ENCODE measurements around the gene SHISAL1. TPM values are rescaled to one million over a fixed set of nuclear protein-coding genes. Genes with fewer than 3 reads are reported as not detected.
A peak's percentile ranks its signal among the peaks of the same experiment; 100 is the strongest.

Gene SHISAL1
- total RNA-seq, 1 donor from 2014 or later = not detected

DNA sequence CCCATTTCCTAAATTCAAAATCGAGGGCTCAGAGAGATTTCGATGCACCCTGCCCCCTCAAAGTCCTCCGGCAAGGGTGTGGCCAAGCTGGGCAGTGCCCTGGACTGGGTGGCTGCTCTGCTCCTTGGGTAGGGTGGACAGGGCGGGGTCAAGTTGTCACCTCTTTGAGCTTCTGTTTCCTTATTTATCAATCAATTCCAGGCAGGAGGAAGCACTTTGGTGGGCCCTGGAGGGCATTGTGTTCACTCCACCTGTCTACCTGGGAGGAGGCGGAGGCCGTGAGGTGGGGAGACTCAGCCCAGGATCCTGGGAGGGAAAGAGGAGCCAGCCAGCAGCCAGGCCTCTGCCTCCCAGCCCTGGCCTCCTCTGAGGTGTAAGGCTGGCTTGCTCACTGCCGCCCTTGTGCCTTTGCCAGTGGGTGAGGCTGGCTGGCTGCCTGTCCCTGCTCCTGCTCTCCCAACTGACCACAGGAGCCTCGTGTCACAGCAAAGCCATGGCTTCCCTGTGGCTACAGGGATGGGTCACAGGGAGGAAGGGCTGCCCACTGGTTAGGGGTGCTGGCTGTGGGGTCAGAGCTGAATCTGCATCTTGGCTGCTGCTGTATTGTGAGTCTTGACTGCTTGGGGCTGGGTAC lies 25.5 kb upstream of the SHISAL1 start:
- H3K4me3 Mint-ChIP-seq = no peak overlapping the region

DNA sequence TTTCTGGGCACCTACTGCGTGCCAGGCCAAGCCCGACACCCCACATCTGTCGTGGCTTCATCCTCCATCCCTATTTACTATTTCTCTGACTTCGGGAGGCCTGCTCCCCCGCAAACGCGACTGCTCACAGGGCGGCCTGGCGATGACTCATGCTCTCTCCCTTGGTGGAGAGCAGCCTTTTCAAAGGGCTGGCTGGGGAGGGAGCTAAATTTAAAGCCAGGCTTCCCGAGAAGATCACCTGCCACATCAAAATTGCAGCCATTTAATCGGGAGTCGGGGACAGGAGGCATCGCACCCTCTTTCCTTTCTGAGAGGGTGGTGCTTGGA lies 24.9 kb upstream of the SHISAL1 start:
- no peak for DNase-seq (ENCODE audit: low spot score)
- Mint-ChIP-seq H3K27ac (no peak overlapping the region), H3K36me3 (ENCODE audit: low read depth) (no peaks in the 10 kb centered on the region), H3K4me3 (no peak overlapping the region), H3K4me1 (ENCODE audit: low read depth) (no peaks in the 10 kb centered on the region), H3K27me3 (ENCODE audit: insufficient read depth) (peaks cover 4% of the 10 kb centered on the region), H3K9me3 (no peaks in the 10 kb centered on the region)
- intact Hi-C loops (cut with micrococcal nuclease) = loop anchor here (10.0 kb wide), 1 partner anchor 143 kb away; no protein-coding TSS in a partner anchor

More for the DNA sequence above, 25.5 kb upstream of the SHISAL1 start:
- no peak for DNase-seq (ENCODE audit: low spot score)
- Mint-ChIP-seq H3K27ac (no peak overlapping the region), H3K36me3 (ENCODE audit: low read depth) (no peaks in the 10 kb centered on the region), H3K27me3 (ENCODE audit: insufficient read depth) (no peaks in the 10 kb centered on the region), H3K9me3 (no peaks in the 10 kb centered on the region), H3K4me1 (ENCODE audit: low read depth) (no peaks in the 10 kb centered on the region)
- intact Hi-C loops (cut with micrococcal nuclease) = loop anchor here (10.0 kb wide), 1 partner anchor 143 kb away; no protein-coding TSS in a partner anchor

DNA sequence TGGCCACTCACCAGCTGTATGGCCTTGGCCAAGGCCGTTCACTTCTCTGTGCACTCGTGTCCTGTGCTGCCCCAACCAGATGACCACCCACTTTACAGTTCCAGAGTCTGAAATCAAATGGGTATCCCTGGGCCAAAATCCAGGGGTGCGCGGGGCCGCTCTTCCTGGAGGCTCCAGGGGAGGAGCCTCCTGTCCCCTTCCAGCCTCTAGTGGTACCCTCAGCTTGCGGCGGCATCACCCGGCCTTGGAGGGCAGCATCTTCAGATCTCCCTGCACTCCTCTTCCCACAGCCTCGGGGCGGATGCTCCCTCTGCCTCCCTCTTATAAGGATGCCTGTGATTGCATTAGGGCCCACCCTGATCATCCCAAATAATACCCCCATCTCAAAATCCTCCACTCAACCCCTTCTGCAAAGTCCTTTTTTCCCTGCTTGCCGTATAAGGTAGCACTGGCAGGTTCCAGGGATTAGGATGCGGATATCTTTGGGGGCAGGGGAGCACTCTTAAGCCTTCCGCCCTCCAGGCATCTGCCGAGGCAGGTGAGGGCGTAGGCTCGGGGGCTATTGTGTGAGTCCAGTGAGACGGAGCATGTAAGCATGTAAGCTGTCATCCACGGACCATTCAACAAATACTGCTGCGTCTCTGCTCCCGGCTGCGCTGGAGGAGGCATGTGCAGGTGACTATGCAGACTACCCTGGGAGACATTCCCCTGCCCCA lies 24.4 kb upstream of the SHISAL1 start:
- DNase-seq (ENCODE audit: low spot score) = no peak
- peaks cover 8% of the 10 kb centered on the region for H3K27me3 Mint-ChIP-seq (ENCODE audit: insufficient read depth)
- no peak overlapping the region for H3K4me3 Mint-ChIP-seq
- H3K36me3 Mint-ChIP-seq (ENCODE audit: low read depth) = no peaks in the 10 kb centered on the region
- no peaks in the 10 kb centered on the region for H3K4me1 Mint-ChIP-seq (ENCODE audit: low read depth)
- H3K27ac Mint-ChIP-seq = no peak overlapping the region
- intact Hi-C loops (cut with micrococcal nuclease) = loop anchor here (10.0 kb wide), 1 partner anchor 142 kb away; no protein-coding TSS in a partner anchor
- no peaks in the 10 kb centered on the region for H3K9me3 Mint-ChIP-seq

DNA sequence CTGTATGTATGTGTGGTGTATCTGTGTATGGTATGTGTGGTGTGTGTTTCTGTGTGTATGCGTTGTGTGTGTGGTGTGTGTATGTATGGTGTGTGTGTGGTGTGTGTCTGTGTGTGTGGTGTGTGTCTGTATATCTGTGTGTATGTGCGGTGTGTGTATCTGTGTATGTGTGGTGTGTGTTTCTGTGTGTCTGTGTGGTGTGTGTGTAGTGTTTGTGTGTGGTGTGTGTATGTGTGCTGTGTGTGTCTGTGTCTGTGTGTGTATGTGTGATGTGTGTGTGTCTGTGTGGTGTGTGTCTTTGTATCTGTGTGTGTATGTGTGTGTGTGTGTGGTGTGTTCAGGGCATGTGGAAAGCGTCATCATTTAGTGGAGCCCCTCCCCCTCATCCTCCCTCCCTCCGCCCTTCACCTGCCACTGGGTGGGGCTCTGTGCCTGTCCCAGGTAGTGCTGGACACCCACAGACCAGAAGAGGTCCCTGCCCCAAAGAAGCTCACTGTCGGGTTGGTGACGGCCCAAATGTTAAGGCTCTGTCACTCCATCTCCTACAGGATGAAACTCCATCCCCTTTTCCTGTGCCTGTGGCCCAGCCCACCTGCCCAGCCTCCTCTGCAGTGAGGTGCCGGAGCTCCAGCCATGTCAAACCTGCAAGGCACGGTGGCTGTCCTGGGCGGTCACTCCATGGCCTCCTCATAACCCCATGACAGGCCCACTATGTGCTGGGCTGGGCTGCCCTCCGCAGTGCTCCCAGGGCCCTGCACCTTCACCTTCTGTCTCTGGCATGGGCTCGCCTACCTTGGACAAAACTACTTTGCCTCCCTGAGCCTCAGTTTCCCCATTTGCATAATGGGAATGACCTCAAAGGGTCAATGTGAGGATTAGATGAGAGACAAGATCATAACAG lies 23.4 kb upstream of the SHISAL1 start:
- no peaks in the 10 kb centered on the region for H3K9me3 Mint-ChIP-seq
- H3K4me3 Mint-ChIP-seq = no peak overlapping the region
- H3K27ac Mint-ChIP-seq = no peak overlapping the region
- peaks cover 10% of the 10 kb centered on the region for H3K27me3 Mint-ChIP-seq (ENCODE audit: insufficient read depth)
- no peak for DNase-seq (ENCODE audit: low spot score)
- H3K4me1 Mint-ChIP-seq (ENCODE audit: low read depth) = no peaks in the 10 kb centered on the region
- intact Hi-C loops (cut with micrococcal nuclease) = loop anchor here (10.0 kb wide), 1 partner anchor 141 kb away; no protein-coding TSS in a partner anchor
- no peaks in the 10 kb centered on the region for H3K36me3 Mint-ChIP-seq (ENCODE audit: low read depth)

DNA sequence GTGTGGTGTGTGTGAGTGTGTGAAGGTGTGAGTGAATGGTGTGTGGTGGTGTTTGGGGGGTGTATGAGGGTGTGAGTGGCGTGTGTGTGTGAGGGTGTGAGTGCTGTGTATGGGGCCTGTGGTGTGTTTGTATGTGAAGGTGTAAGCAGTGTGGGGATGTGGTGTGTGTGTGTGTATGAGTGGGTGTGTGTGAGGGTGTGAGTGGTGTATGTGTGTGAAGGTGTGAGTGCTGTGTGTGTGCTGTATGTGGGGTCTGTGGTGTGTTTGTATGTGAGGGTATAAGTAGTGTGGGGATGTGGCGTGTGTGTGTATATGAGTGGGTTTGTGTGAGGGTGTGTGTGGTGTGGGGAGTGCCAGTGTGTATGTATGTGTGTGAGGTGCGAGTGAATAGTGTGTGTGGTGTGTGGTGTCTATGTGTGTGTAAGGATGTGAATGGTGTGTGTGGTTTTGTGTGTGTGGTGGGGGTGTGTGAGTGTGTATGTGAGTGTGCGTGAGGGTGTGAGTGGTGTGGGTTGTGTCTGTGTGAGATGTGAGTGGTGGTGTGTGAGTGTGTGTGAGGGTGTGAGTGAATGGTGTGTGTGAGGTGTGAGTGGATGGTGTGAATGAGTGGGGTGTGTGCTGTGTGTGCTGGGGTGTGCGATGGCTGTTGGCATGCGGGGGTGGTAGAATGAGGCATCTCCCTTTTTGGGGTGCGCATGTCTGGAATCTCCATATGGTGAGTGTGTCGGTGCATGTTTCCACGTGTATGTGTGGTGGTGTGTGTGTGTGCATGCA lies 22.5 kb upstream of the SHISAL1 start:
- intact Hi-C loops (cut with micrococcal nuclease) = loop anchor here (10.0 kb wide), 1 partner anchor 140 kb away; no protein-coding TSS in a partner anchor
- Mint-ChIP-seq H3K4me1 (ENCODE audit: low read depth) (no peaks in the 10 kb centered on the region), H3K27ac (no peak overlapping the region), H3K36me3 (ENCODE audit: low read depth) (no peaks in the 10 kb centered on the region), H3K27me3 (ENCODE audit: insufficient read depth) (peaks cover 13% of the 10 kb centered on the region), H3K4me3 (no peak overlapping the region), H3K9me3 (no peaks in the 10 kb centered on the region)
- no peak for DNase-seq (ENCODE audit: low spot score)

DNA sequence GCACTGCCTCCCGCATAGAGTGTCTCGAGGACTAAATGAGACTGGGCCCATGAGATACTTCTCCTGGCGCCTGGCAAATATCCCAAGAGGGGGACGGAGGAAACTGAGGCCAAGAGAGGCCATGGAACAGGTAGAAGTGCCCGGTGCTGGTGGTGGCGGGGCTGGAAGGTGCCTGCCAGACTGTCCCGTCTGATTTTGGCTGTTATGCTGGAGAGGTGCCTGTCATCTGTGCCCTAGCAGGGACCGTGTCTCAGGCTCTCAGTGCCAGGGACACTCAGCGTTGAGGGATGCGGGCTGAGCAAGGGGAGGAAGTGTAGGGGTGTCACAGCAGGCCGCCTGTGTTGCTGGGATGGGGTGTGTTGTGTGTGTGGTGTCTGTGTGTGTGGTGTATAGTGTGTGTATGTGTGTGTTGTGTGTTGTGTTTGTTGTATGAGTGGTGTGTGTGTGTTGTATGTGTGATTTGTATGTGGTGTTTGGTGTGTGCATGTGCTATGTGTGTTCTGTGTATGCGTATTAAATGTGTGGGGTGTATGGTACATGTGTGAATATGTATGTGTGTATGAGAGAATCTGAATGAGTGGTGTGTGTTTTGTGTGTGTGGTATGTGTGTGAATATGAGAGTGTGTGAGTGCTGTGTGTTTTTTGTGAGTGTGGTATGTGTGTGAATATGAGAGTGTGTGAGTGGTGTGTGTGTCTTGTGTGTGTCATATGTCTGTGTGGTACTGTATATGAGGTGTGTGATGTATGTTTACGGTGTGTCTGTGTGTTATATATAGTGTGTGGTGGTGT lies 21.3 kb upstream of the SHISAL1 start:
- DNase-seq (ENCODE audit: low spot score) = no peak
- H3K4me3 Mint-ChIP-seq = no peak overlapping the region
- intact Hi-C loops (cut with micrococcal nuclease) = loop anchor here (10.0 kb wide), 1 partner anchor 139 kb away; no protein-coding TSS in a partner anchor
- no peaks in the 10 kb centered on the region for H3K9me3 Mint-ChIP-seq
- no peaks in the 10 kb centered on the region for H3K36me3 Mint-ChIP-seq (ENCODE audit: low read depth)
- H3K27me3 Mint-ChIP-seq (ENCODE audit: insufficient read depth) = peaks cover 25% of the 10 kb centered on the region
- H3K4me1 Mint-ChIP-seq (ENCODE audit: low read depth) = peaks cover 8% of the 10 kb centered on the region
- H3K27ac Mint-ChIP-seq = no peak overlapping the region

DNA sequence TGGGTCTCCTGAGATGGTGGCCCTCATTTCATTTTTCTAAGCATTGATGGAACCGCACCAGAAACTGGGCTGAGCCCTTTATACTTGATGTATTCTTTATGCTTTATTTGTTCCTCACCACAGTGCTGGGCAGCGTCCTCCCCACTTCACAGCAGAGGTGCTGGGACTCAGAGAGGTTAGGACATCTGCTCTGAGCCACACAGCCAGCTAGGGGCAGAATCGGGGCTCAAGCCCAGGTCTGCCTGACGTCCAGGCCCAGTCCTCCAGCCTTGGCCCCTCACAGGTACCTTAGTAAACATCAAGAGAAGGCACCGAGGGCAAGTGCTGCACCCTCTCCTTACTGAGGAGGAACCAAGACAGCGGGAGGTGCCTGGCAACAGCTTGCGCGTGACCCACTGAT lies 20.2 kb upstream of the SHISAL1 start:
- intact Hi-C loops (cut with micrococcal nuclease) = loop anchor here (10.0 kb wide), 1 partner anchor 138 kb away; no protein-coding TSS in a partner anchor
- Mint-ChIP-seq H3K4me1 (ENCODE audit: low read depth) (peaks cover 11% of the 10 kb centered on the region), H3K36me3 (ENCODE audit: low read depth) (no peaks in the 10 kb centered on the region), H3K4me3 (no peak overlapping the region), H3K9me3 (no peaks in the 10 kb centered on the region), H3K27ac (no peak overlapping the region), H3K27me3 (ENCODE audit: insufficient read depth) (peaks cover 32% of the 10 kb centered on the region)
- DNase-seq (ENCODE audit: low spot score) = no peak

DNA sequence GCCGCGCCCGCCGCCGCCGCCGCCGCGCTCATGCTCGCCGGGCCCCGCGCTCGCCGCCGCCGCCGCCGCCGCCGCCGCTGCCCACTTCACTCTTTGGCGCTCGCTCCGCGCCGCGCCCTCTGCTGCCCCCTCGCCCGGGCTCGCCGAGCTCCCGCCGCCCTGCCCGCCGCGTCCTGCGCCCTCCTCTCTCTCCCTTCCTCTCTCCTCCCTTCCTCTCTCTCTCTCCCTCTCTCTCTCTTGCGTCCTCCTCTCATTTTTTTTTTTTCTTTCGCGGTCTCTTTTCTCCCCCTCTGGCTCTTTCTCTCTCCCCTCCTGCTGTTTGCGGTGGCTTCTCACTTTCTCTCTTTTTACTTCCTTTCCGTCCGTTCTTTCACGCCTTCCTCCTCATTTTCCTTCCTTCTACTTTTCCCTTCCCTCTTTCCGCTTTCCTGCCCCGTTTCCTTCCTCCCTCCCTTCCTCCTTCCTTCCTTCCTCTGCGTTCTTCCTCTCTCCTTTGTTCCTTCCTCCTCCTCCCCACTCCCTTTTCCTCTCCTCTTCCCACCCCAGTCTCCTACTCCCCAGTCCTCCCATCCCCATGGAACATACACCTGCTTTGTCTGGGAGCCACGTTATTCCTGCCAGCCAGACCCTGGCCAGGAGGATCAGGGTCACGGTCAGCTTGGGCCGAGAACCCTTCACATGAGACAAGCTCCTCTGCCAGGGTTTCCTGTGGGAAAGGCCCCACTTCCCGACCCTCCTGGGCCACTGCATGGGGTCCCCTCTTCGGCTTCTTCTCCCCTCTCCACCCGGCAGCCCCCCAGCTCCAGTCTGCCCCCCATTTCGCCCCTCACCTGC lies 19.3 kb upstream of the SHISAL1 start:
- H3K36me3 Mint-ChIP-seq (ENCODE audit: low read depth) = no peaks in the 10 kb centered on the region
- H3K9me3 Mint-ChIP-seq = no peaks in the 10 kb centered on the region
- peak overlapping the region; percentile 23 for H3K4me3 Mint-ChIP-seq
- DNase-seq (ENCODE audit: low spot score) = no peak
- peaks cover 40% of the 10 kb centered on the region for H3K27me3 Mint-ChIP-seq (ENCODE audit: insufficient read depth)
- intact Hi-C loops (cut with micrococcal nuclease) = loop anchor here (10.0 kb wide), 1 partner anchor 137 kb away; no protein-coding TSS in a partner anchor
- H3K4me1 Mint-ChIP-seq (ENCODE audit: low read depth) = peaks cover 11% of the 10 kb centered on the region
- no peak overlapping the region for H3K27ac Mint-ChIP-seq

DNA sequence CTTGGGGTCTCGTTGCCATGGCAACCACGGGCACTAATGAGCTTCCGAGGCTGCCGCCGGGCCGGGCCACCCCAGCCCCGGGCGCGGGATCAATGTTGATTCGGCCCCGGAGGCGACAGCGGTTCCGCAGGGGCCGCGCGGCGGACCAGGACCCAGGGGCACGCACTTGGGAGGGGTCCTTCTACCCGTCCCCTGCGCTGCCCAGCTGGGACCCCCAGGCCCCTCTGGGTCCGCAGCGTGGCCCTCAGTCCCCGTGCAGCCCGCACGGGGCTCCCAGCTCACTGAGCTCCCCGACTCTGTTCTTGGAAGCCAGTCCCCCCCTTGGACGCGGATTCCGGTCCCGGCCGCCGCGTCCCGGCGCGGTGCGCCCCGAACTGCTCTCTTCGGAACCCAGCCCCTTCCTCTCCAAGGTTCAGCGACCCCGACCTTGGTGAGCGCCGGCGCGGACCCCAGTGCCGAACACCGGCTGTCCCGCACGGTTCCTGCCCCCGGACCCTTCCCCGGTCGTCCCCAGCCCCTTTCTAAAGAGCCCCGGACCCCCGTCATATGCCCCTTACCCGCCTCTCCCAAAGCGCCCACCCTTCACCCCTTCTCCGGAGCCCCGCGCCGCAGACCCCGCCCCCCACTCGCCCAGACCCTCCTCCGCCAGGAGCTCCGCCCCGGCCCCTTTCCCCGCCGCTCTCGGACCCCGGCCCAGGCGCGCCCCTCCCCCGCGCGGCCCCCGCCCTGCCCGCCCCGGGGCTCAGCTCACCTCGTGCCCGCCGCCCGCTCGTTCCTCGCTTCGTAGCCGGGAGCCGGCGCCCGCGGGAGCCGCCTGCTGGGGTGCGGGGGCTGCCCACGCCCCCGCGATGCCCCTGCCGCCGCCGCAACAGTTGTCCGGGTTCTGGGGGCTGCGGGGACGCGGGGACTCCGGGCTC lies 18.3 kb upstream of the SHISAL1 start:
- Mint-ChIP-seq H3K27ac (no peak overlapping the region), H3K27me3 (ENCODE audit: insufficient read depth) (peaks cover 47% of the 10 kb centered on the region), H3K4me3 (no peak overlapping the region), H3K4me1 (ENCODE audit: low read depth) (peaks cover 16% of the 10 kb centered on the region), H3K36me3 (ENCODE audit: low read depth) (no peaks in the 10 kb centered on the region), H3K9me3 (no peaks in the 10 kb centered on the region)
- no peak for DNase-seq (ENCODE audit: low spot score)
- intact Hi-C loops (cut with micrococcal nuclease) = loop anchor here (10.0 kb wide), 1 partner anchor 136 kb away; no protein-coding TSS in a partner anchor

DNA sequence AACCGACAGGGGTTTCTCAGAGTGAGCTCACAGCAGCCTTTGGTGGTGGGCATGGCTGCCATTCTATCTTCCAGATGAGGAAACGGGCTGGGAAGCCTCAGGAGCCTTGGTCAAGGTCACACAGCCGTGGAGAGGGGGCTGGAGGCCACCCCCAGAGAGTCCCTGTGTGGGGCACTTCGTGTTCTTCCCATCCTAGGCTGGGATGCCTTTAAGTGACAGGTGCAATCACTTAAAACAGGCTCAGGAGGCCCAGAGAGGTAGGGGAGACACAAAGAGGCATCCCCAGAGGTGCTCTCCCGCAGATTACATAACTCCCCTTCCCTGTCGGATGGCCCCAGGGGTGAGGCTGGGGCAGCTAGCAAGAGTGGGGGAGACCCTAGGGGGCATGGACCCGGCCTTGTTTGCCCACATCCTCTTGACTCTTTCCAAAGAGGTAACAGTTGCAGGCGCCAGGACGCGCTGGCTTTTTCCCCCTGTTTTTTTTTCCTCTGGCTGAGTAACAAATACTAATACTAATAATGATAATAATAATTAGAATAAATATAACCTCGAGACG lies 17.5 kb upstream of the SHISAL1 start:
- intact Hi-C loops (cut with micrococcal nuclease) = loop anchor here (10.0 kb wide), 1 partner anchor 135 kb away; no protein-coding TSS in a partner anchor
- DNase-seq (ENCODE audit: low spot score) = no peak
- Mint-ChIP-seq H3K36me3 (ENCODE audit: low read depth) (no peaks in the 10 kb centered on the region), H3K27me3 (ENCODE audit: insufficient read depth) (peaks cover 51% of the 10 kb centered on the region), H3K27ac (no peak overlapping the region), H3K9me3 (no peaks in the 10 kb centered on the region), H3K4me3 (no peak overlapping the region), H3K4me1 (ENCODE audit: low read depth) (peaks cover 16% of the 10 kb centered on the region)
